ENCODE data around the gene PLB1. TPM values are rescaled to one million over a fixed set of nuclear protein-coding genes. Genes with fewer than 3 reads are reported as not detected.

PLB1 gene
- total RNA-seq, 4 donors from 2014 or later, result 6.3 to 15.4 (median 10.9) TPM

DNA sequence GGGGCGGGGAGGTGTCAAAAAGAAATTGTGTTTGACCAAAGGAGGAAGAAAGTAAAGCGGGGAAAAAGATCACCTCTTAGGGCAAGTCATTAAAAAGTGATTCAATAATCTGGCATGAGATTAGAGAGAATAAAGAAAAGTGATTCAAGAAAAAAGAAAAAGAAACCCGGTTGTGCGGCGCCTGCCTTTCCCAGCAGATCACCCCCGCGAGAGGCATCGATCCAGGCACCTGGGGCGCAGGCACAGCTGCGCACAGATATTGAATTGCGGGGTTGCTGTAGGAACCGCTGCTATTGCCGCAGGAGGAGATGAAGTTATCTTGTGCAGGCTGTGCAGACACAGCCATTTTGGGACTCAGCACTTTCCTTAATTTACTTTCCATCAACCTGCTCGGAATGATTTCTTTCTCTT is 71.2 kb downstream of the PLB1 start:
- DNase-seq (ENCODE audit: low spot score), result no peak
- peak; percentile 10 for ATAC-seq (ENCODE audit: low FRiP score)
- TF ChIP-seq CTCF (IDR thresholded peaks at IDR 0.05), result no peak

DNA sequence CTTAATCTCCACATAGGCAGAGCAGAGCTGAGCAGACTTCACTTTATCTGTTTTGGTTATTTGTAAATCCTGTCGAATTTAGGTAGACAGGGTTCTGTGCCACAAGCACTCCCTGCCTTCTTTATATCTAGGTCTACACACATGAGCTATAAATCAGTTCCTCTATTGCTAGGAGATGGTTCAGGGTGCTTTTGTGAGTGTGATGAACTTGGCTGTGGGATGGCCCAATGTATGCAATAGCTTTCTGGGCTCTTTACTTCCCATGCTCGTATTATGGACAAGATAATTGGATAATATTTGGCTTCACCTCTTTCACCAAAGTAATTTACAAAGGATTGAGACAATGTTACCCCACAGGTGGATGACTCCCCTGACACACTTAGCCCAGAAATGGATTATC is 72.2 kb downstream of the PLB1 start:
- ATAC-seq (ENCODE audit: low FRiP score), result no peak
- no peak for DNase-seq (ENCODE audit: low spot score)
- TF ChIP-seq CTCF (IDR thresholded peaks at IDR 0.05), result no peak

DNA sequence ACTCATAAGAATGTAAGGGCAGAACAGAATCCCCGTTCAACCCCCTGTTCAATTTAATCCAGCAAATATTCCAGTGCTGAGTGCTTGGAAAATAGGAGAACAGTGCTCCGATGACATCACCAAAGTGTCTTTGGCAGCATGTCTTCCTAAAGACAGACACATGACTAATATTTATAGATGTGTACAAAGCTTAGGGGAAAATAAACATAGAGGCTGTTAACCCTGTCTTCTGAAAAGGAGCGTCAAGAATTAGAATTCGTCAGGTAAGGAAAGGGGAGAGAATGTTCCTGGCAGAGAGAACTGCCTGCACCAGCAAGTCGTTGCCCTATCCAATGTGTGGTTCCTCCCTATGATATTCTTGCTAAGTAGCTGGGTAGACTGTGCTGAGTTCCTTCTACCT is 72.7 kb downstream of the PLB1 start:
- DNase-seq (ENCODE audit: low spot score) (no peak), ATAC-seq (ENCODE audit: low FRiP score) (no peak)
- no peak for TF ChIP-seq CTCF (IDR thresholded peaks at IDR 0.05)

- ATAC-seq (ENCODE audit: low FRiP score), result no peak
- no peak for DNase-seq (ENCODE audit: low spot score)
- no peak for TF ChIP-seq CTCF (IDR thresholded peaks at IDR 0.05)
Measured at GRCh38 chr2:28570431-28570830, 74.6 kb downstream of the PLB1 start.

- DNase-seq (ENCODE audit: low spot score) (no peak), ATAC-seq (ENCODE audit: low FRiP score) (no peak)
- no peak for TF ChIP-seq CTCF (IDR thresholded peaks at IDR 0.05)
Measured at GRCh38 chr2:28576714-28577113, 80.9 kb downstream of the PLB1 start.

DNA sequence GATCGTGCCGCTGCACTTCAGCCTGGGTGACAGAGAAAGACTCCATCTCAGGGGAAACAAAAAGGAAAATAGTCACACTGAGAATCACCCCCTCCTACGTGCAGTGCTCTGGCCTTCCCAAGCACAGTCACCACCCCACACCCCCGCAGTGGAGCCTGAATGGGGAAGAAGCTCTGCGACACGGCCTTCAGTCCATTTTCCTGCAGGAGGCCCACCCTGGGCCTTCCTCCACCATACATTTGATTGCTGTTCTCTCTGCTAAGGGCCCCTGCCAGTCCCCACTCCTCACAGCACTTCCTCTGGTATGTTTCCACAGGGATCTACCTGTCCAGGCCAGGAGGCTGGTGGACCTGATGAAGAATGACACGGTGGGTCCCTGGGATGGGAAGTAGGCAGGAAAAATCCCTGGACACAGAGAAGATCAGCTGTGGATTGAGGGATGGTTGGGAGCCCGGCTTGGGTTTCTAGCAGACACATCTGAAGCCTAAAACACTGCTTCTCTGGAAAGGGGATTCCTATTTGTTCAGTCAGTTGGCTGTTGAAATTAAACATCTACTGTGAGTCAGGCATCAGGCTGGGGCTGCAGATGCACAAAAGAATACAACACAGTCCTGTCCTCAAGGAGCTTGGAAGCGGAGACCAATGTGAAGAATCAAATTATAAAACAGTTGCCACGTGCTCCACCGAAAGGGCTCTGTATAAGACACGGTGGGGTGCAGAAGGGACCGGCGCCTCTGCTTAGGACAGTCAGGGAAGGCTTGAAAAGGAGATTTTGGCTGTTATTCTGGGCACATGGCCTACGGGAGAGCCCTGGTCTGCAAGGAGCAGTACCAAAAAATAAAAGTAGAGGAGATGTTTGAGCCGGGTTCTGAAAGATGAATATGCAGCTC is 82.2 kb downstream of the PLB1 start:
- no peak for TF ChIP-seq CTCF (IDR thresholded peaks at IDR 0.05)
- ATAC-seq (ENCODE audit: low FRiP score) (no peak), DNase-seq (ENCODE audit: low spot score) (no peak)

DNA sequence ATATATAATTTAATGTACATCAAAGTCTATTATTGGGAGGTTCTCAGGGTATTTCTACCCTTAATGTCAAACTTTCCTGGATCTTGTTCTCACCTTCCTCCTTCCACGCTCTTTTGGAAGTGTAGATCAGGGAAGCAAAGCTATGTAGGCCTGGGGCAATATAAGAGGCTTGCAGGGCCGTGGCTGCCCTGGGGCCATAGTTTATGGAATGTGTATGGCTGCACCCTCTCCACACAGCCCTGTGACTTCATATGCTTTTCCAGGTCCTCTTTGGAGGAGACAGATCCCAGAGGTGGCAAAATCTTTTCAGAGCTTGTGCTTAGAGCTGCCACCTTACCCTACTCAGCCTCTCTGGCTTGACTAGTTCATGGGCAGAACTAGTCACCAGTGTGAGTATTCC is 82.9 kb downstream of the PLB1 start:
- no peak for DNase-seq (ENCODE audit: low spot score)
- TF ChIP-seq CTCF (IDR thresholded peaks at IDR 0.05), result no peak
- no peak for ATAC-seq (ENCODE audit: low FRiP score)

All from omental fat pad (tissue), 4 donors.